GM08714 (cell line): ENCODE data around the gene AATF.

Experiments
- H3K4me3 ChIP-seq: fragments of 200-500 bp; sonication (Bioruptor generic); 2 replicates; pipeline ENCODE4 v1.5.1; 2014; ENCODE audit warnings: mild to moderate bottlenecking, low read length, inconsistent platforms
- ZNF274 ChIP-seq: IDR thresholded peaks from 2 replicates; pipeline ENCODE4 v1.6.1; 2012; ENCODE audit warnings: mild to moderate bottlenecking, low read depth, low read length

AATF gene

GRCh38 chr17:36948717-36949460, at the start of gene AATF:
Gene AATF (plus strand): TSS chr17:36948954. CDS start chr17:36949126, 172 bp downstream.
- peak within 1 kb of the TSS; percentile 85 for H3K4me3 ChIP-seq
- no peak for TF ChIP-seq ZNF274

DNA sequence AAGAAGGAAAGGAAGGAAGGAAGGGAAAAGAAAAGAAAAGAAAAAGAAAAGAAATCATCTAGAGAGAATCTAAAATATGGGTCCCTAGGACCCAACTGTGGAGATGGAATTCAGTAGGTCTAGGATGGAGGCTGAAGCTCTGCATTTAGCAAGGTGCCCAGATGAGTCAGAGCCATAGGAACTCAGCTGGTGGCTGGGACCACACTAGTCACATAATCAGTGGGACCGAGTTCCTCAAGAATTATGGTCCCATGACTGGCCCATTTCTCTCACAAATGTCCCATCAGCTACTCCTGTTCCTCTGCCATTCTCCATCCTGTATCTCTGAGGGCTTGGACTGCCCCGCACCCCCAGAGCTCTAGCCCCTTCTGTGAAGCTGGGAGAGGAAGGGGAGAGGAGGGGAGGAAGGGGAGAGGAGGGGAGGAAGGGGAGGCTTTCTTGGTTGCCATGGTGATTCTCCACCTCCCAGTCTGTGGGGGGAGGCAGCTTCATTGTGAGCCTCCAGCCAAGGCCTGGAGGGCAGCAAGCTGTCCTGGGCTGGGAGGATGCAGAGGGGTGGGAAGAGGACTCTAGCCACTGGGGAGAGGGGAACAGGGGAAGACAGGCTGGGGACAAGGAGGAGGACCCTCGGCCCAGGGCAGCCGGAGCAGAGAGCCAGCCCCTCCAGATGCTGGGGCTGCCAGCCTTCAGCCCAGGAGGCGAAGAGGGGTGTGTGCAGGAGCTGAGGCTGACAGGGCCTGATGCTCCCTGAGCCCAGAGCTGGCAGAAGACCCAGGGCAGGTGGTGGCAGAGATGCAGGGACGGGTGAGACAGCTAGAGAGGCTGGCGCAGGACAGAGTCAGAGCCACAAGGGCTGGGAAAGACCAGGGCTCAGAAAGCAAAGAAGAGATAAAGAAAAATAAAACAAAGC, 49.2 kb upstream of the AATF start:
- no peak overlapping the region for H3K4me3 ChIP-seq
- no peak for TF ChIP-seq ZNF274

DNA sequence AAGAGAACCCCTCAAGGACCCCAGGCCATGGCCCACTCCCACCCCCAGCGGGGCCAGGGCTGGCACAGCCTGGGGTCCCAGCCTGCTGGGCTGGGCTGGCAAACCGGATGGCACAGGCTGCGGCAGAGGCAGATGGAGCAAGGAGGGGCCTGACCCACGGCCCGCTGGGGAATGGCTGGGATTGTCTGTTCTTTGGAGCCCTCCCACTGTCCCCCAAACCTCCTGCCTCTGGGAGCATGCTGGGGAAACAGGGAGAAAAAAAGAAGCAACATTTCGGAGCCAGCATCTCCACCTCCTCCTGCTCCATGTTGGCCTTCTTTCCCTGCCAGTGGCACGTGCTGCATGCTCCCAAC, 48.6 kb upstream of the AATF start:
- no peak overlapping the region for H3K4me3 ChIP-seq
- TF ChIP-seq ZNF274: no peak

- TF ChIP-seq ZNF274: no peak
- no peak overlapping the region for H3K4me3 ChIP-seq
Observed at GRCh38 chr17:36901506-36901905, 47.2 kb upstream of the AATF start.

GRCh38 chr17:36907407-36907806, 41.3 kb upstream of the AATF start:
- no peak for TF ChIP-seq ZNF274
- no peak overlapping the region for H3K4me3 ChIP-seq

GRCh38 chr17:36910513-36910912, 38.2 kb upstream of the AATF start:
- TF ChIP-seq ZNF274: no peak
- H3K4me3 ChIP-seq: no peak overlapping the region

- no peak for TF ChIP-seq ZNF274
- H3K4me3 ChIP-seq: no peak overlapping the region
Observed at GRCh38 chr17:36911001-36911400, 37.8 kb upstream of the AATF start.

- no peak overlapping the region for H3K4me3 ChIP-seq
- TF ChIP-seq ZNF274: no peak
Observed at GRCh38 chr17:36913132-36913531, 35.6 kb upstream of the AATF start.

- H3K4me3 ChIP-seq: no peak overlapping the region
- TF ChIP-seq ZNF274: no peak
Observed at GRCh38 chr17:36918211-36918691, 30.5 kb upstream of the AATF start.

DNA sequence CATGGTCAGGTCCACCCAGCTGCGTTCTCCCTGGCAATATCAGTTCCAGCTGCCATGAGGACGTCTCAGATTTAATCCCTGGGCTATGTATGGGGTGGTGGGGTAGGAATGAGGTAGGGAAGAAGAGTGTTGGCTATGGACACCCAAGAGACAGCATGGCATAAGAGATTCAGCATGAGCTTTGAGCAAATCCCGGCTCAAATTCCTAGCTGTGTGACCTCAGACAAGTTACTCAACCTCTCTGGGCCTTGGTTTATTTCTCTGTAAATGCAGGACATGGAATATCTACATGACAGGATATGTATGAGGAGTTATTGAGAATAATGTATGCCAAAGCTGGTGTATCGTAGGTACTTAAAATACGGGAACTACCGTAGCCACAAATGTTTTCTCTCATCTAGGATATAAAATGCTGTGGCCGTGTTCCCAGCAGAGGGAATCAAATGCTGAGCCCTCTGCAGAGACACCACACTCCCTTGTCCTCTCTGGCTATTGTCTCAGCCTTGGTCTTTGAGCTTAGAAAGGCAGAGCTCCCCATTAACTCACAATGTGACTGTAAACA, 29.3 kb upstream of the AATF start:
- no peak for TF ChIP-seq ZNF274
- H3K4me3 ChIP-seq: no peak overlapping the region

- no peak overlapping the region for H3K4me3 ChIP-seq
- no peak for TF ChIP-seq ZNF274
Observed at GRCh38 chr17:36920032-36921005, 28.4 kb upstream of the AATF start.

- H3K4me3 ChIP-seq: no peak overlapping the region
- TF ChIP-seq ZNF274: no peak
Observed at GRCh38 chr17:36921095-36921851, 27.5 kb upstream of the AATF start.

DNA sequence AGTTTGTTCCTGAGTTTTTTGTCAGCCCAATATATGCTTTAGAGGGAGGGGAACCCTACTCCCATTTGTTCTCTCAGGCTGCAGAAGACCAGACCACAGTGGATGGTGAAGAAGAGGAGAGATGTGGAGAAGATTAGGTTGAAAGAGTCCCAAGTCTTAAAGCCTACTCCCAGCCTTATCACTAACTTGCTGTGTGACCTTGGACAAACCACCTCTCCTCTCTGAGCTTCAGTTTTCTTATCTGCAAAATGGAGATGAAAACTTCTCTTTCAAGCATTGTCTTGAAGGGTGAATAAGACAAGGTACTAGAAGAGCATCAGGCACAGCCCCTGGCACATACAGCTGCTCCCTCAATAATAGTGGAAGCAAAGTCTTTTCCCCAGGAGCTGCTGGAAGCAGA, 26.6 kb upstream of the AATF start:
- H3K4me3 ChIP-seq: no peak overlapping the region
- no peak for TF ChIP-seq ZNF274

DNA sequence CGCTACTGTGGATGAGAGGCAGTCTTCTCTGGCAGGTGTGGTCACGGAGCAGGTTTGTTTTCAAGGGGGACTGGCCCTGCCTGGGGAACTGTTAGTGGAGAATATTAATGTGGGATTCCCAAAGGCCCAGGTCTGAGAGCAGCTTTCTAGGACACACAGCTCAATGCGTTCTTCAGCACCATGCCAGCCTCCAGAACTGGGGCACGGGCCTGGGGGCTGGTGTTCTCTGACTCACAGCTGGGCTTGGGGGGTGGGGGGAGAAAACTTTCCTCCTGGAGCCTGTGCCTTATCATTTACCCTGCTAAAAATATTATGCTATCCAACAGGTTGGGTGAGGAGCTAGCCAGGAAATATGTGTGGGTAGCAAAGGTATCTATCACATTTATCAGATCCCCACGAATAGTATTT, 24.9 kb upstream of the AATF start:
- no peak for TF ChIP-seq ZNF274
- no peak overlapping the region for H3K4me3 ChIP-seq
